ENCODE measurements around the gene SFRP5. TPM values are rescaled to one million over a fixed set of nuclear protein-coding genes. Genes with fewer than 3 reads are reported as not detected.

The SFRP5 gene
- total and polyA plus RNA-seq, 10 donors, result 0.09 to 3.6 TPM; not detected in 8

GRCh38 chr10:97805096-97805884, 33.5 kb upstream of the SFRP5 start:
- H3K4me1 ChIP-seq, result no peaks in the 10 kb centered on the region
- no peak for DNase-seq
- H3K27ac ChIP-seq, result no peak overlapping the region
- intact Hi-C loops (cut with DNase I; ENCODE audit: low total_unique reads), result no loop called here
- TF ChIP-seq POLR2AphosphoS5 (IDR thresholded peaks at IDR 0.05), result no peak
- TF ChIP-seq CTCF (IDR thresholded peaks at IDR 0.05 in 8 of 11, conservative IDR thresholded peaks at IDR 0.05 in 3 of 11), result no peak
- no peak for TF ChIP-seq POLR2A (IDR thresholded peaks at IDR 0.05)
- no peak overlapping the region for H3K4me3 ChIP-seq
- peaks cover 0 to 11% (median 0%) of the 10 kb centered on the region in 7 donors for H3K27me3 ChIP-seq (replicated peaks in 1 of 7)
- 72 to 85% (median 81%) methylated on average over 12 of the region's 12 CpGs for WGBS, 5 donors
- H3K36me3 ChIP-seq, result no peaks in the 10 kb centered on the region
- no peaks in the 10 kb centered on the region for H3K9me3 ChIP-seq

GRCh38 chr10:97801422-97801821, 29.6 kb upstream of the SFRP5 start:
- H3K9me3 ChIP-seq, result peaks cover 0 to 18% (median 12%) of the 10 kb centered on the region in 8 donors
- peaks cover 0 to 1% (median 0%) of the 10 kb centered on the region in 6 donors for H3K4me1 ChIP-seq
- DNase-seq, result no peak
- 64 to 81% (median 75%) methylated on average over 4 to 5 of the region's 5 CpGs for whole genome bisulfite sequencing, 5 donors
- H3K36me3 ChIP-seq, result no peaks in the 10 kb centered on the region
- intact Hi-C loops (cut with DNase I; ENCODE audit: low total_unique reads), result no loop called here
- H3K4me3 ChIP-seq, result no peak overlapping the region
- TF ChIP-seq POLR2A (IDR thresholded peaks at IDR 0.05) (no peak), CTCF (IDR thresholded peaks at IDR 0.05 in 8 of 11, conservative IDR thresholded peaks at IDR 0.05 in 3 of 11) (no peak), POLR2AphosphoS5 (IDR thresholded peaks at IDR 0.05) (no peak)
- H3K27me3 ChIP-seq (replicated peaks in 1 of 7), result peaks cover 0 to 22% (median 0%) of the 10 kb centered on the region in 7 donors
- no peak overlapping the region for H3K27ac ChIP-seq

GRCh38 chr10:97800474-97800873, 28.7 kb upstream of the SFRP5 start:
- no peaks in the 10 kb centered on the region for H3K36me3 ChIP-seq
- peaks cover 0 to 18% (median 12%) of the 10 kb centered on the region in 8 donors for H3K9me3 ChIP-seq
- H3K27ac ChIP-seq, result no peak overlapping the region
- intact Hi-C loops (cut with DNase I; ENCODE audit: low total_unique reads), result no loop called here
- no peak overlapping the region for H3K4me3 ChIP-seq
- H3K4me1 ChIP-seq, result peaks cover 0 to 5% (median 0%) of the 10 kb centered on the region in 6 donors
- H3K27me3 ChIP-seq (replicated peaks in 1 of 7), result peaks cover 0 to 22% (median 0%) of the 10 kb centered on the region in 7 donors
- no peak for TF ChIP-seq CTCF (IDR thresholded peaks at IDR 0.05 in 8 of 11, conservative IDR thresholded peaks at IDR 0.05 in 3 of 11)
- TF ChIP-seq POLR2AphosphoS5 (IDR thresholded peaks at IDR 0.05), result no peak
- TF ChIP-seq POLR2A (IDR thresholded peaks at IDR 0.05), result no peak
- no peak for DNase-seq
- 64 to 92% (median 87%) methylated on average over 5 to 9 of the region's 9 CpGs for WGBS, 5 donors

- WGBS, 5 donors, result 69 to 100% (median 80%) methylated on average over 1 of the region's 1 CpG
- intact Hi-C loops (cut with DNase I; ENCODE audit: low total_unique reads), result no loop called here
- peaks cover 0 to 22% (median 0%) of the 10 kb centered on the region in 7 donors for H3K27me3 ChIP-seq (replicated peaks in 1 of 7)
Observed at GRCh38 chr10:97798958-97799610, 27.3 kb upstream of the SFRP5 start.

More at GRCh38 chr10:97798958-97799610, 27.3 kb upstream of the SFRP5 start:
- peaks cover 0 to 18% (median 12%) of the 10 kb centered on the region in 8 donors for H3K9me3 ChIP-seq
- peaks cover 0 to 5% (median 0%) of the 10 kb centered on the region in 6 donors for H3K4me1 ChIP-seq
- H3K27ac ChIP-seq, result no peak overlapping the region
- H3K4me3 ChIP-seq, result no peak overlapping the region
- no peaks in the 10 kb centered on the region for H3K36me3 ChIP-seq
- DNase-seq, result no peak
- TF ChIP-seq POLR2A (IDR thresholded peaks at IDR 0.05) (no peak), CTCF (IDR thresholded peaks at IDR 0.05 in 8 of 11, conservative IDR thresholded peaks at IDR 0.05 in 3 of 11) (no peak), POLR2AphosphoS5 (IDR thresholded peaks at IDR 0.05) (no peak)

All from spleen (tissue), 11 donors.